HEK293T (cell line): ENCODE measurements around the gene SALL2.

ENCODE experiments used
- ARNT ChIP-seq: fragments of 450-650 bp; IDR thresholded peaks from 2 replicates; pipeline ENCODE4 v1.6.1; 2017; ENCODE audit warnings: mild to moderate bottlenecking
- FOXA1 ChIP-seq: fragments of 450-650 bp; IDR thresholded peaks from 2 replicates; pipeline ENCODE4 v1.6.1; 2016; ENCODE audit warnings: mild to moderate bottlenecking
- SUZ12 ChIP-seq: fragments of 450-650 bp; IDR thresholded peaks from 2 replicates; pipeline ENCODE4 v1.6.1; 2016; ENCODE audit warnings: mild to moderate bottlenecking

- TF ChIP-seq FOXA1 (no peak), SUZ12 (no peak), ARNT (no peak)
Measured at GRCh38 chr14:21521501-21521900, 4.6 kb downstream of the SALL2 start.
